Brain microvascular endothelial cell (primary cell): ENCODE data around the gene BCCIP.

Experiments used
- DNase-seq: peaks from one replicate; pipeline ENCODE4 v3.0.0-alpha.2; 2020
- H3K27ac ChIP-seq: fragments of 250-450 bp; sonication (Bioruptor Pico); 2 replicates; pipeline ENCODE4 v1.5.1; 2020; ENCODE audit warnings: mild to moderate bottlenecking, moderate library complexity
- H3K27me3 ChIP-seq: fragments of 250-450 bp; sonication (Bioruptor Pico); replicated peaks from 2 replicates; pipeline ENCODE4 v1.5.1; 2020; ENCODE audit warnings: mild to moderate bottlenecking
- H3K36me3 ChIP-seq: fragments of 250-450 bp; sonication (Bioruptor Pico); replicated peaks from 2 replicates; pipeline ENCODE4 v1.5.1; 2020; ENCODE audit warnings: mild to moderate bottlenecking
- H3K4me3 ChIP-seq: 2 replicates; pipeline ENCODE4 v1.5.1; 2011; ENCODE audit warnings: low read depth, mild to moderate bottlenecking, control low read depth, low read length, moderate library complexity
- in situ Hi-C: cut with HindIII; loops from 2 replicates; pipeline ENCODE4 v1.10.0; 2017; ENCODE audit warnings: low sequenced_read_pairs, low pct_ligation_motif_present
- TF ChIP-seq, protein P1 (sequence below): IDR thresholded peaks from 2 replicates; pipeline ENCODE4 v1.5.1; 2011; ENCODE audit warnings: low read depth, mild to moderate bottlenecking, moderate library complexity, low read length, control low read depth, inconsistent platforms; ENCODE audit errors: missing control alignments

Gene BCCIP

GRCh38 chr10:125801574-125801973 is 21.8 kb upstream of the BCCIP start:
- peaks cover 13% of the 10 kb centered on the region for H3K36me3 ChIP-seq
- no peaks in the 10 kb centered on the region for H3K27me3 ChIP-seq
- TF ChIP-seq, protein P1, sequence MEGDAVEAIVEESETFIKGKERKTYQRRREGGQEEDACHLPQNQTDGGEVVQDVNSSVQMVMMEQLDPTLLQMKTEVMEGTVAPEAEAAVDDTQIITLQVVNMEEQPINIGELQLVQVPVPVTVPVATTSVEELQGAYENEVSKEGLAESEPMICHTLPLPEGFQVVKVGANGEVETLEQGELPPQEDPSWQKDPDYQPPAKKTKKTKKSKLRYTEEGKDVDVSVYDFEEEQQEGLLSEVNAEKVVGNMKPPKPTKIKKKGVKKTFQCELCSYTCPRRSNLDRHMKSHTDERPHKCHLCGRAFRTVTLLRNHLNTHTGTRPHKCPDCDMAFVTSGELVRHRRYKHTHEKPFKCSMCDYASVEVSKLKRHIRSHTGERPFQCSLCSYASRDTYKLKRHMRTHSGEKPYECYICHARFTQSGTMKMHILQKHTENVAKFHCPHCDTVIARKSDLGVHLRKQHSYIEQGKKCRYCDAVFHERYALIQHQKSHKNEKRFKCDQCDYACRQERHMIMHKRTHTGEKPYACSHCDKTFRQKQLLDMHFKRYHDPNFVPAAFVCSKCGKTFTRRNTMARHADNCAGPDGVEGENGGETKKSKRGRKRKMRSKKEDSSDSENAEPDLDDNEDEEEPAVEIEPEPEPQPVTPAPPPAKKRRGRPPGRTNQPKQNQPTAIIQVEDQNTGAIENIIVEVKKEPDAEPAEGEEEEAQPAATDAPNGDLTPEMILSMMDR, result no peak
- no peak overlapping the region for H3K4me3 ChIP-seq
- DNase-seq, result no peak
- in situ Hi-C loops, result no loop called here
- H3K27ac ChIP-seq, result no peak overlapping the region

DNA sequence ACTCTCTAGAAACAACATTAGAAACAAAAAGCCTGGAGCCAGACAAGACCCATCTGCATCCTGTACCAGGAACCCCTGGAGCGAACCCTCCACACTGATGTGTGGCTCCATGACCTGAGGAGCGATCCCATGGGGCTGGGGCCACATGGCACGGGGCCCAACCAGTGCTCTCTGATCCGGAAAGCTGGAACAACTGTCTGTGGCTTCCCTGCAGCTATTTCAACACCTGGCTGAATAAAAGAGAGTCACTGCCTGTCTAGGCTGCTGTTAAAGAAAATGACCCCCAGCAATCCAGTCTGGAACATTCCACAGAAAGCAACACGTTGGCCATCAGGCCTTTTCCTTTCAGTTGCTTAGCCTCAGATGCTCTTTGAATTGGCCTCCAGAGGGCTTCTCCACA is 21.2 kb upstream of the BCCIP start:
- H3K4me3 ChIP-seq, result no peak overlapping the region
- peaks cover 13% of the 10 kb centered on the region for H3K36me3 ChIP-seq
- TF ChIP-seq, protein P1, result no peak

DNA sequence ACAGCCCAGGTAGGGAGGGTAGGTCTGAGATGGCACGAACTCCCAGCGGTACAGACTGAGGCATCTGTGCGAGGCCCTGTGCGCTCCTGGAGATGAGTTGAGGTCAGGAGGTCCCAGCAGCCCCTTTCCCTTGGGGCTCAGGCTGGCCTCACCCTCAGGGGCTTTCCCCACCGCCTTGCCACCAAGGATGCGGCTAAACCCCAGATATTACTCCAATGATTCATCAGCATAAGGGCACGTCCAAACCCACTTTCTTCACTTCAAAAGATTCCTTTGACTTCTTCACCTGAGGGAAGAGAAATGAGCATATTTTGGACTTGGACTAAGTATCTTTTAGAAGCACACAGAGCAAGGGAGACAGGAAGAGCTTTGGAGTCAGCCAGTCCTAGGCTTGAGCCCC is 20.6 kb upstream of the BCCIP start:
- H3K27ac ChIP-seq, result no peak overlapping the region
- DNase-seq, result no peak
- in situ Hi-C loops, result no loop called here
- TF ChIP-seq, protein P1, result no peak
- peaks cover 11% of the 10 kb centered on the region for H3K36me3 ChIP-seq
- H3K4me3 ChIP-seq, result no peak overlapping the region
- H3K27me3 ChIP-seq, result no peaks in the 10 kb centered on the region

More for the DNA sequence above, 21.2 kb upstream of the BCCIP start:
- DNase-seq, result no peak
- Histone ChIP-seq H3K27ac (no peak overlapping the region), H3K27me3 (no peaks in the 10 kb centered on the region)
- in situ Hi-C loops, result no loop called here

DNA sequence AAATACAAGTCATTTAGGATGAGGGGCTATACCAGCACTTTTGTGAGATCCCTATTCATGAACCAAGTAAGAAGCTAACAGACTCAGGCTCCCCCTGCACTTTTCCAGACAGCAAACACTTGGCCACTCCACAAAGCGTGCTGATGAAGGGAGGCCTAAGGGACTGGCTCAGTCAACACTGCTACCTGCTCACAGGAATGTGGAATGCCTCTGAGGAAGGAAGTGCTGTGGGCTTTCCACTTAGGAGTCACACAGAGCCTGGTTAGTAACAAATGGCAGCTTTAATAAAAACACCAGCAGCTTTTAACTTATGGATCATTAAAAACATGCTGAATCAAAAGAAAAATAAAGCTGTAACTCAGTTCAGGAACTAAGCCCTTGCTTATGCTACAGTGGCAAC is 15.3 kb upstream of the BCCIP start:
- Histone ChIP-seq H3K4me3 (no peak overlapping the region), H3K27me3 (no peaks in the 10 kb centered on the region), H3K36me3 (peaks cover 14% of the 10 kb centered on the region), H3K27ac (no peak overlapping the region)
- no peak for DNase-seq
- TF ChIP-seq, protein P1, result no peak
- in situ Hi-C loops, result no loop called here

- in situ Hi-C loops, result no loop called here
- DNase-seq, result no peak
- Histone ChIP-seq H3K36me3 (peaks cover 13% of the 10 kb centered on the region), H3K27me3 (no peaks in the 10 kb centered on the region), H3K4me3 (no peak overlapping the region), H3K27ac (no peak overlapping the region)
- TF ChIP-seq, protein P1, result no peak
These were observed 12.1 kb upstream of the BCCIP start for GRCh38 chr10:125811251-125811650.

GRCh38 chr10:125812128-125812750 is 11.1 kb upstream of the BCCIP start:
- H3K27ac ChIP-seq, result no peak overlapping the region
- no peak overlapping the region for H3K4me3 ChIP-seq
- peak; percentile 9 for DNase-seq
- TF ChIP-seq, protein P1, result no peak
- H3K27me3 ChIP-seq, result no peaks in the 10 kb centered on the region
- peaks cover 13% of the 10 kb centered on the region for H3K36me3 ChIP-seq
- in situ Hi-C loops, result no loop called here
